AG20443 (cell line): ENCODE results near the gene SCG2.
A peak's percentile ranks its signal among the peaks of the same experiment; 100 is the strongest.

Source experiments
- DNase-seq: peaks from one replicate; pipeline ENCODE4 v3.0.0; 2012; ENCODE audit warnings: low spot score, mixed read lengths

Gene SCG2

GRCh38 chr2:223570784-223571183, 31.4 kb downstream of the SCG2 start:
- no peak for DNase-seq

GRCh38 chr2:223566396-223566795, 35.8 kb downstream of the SCG2 start:
- no peak for DNase-seq

DNA sequence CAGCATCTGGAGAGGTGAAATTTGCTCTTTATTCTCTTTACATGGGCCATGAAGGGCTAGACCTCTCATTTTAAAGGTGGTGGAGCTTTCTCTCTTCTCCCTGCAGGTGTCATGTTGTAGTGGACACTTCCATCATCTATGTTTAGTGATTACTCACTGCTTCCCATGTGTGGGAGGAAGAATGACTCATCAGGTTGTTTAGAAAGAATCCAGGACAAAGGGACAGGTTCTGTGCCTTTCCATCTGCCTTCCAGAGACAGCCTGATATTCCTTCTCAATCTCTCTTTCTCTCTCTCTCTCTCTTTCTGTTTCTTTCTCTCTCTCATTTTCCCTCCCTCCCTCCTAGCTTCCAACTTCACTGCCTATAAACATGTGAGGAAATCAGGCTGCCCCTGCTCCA, 38.7 kb downstream of the SCG2 start:
- peak; percentile 69 for DNase-seq

DNA sequence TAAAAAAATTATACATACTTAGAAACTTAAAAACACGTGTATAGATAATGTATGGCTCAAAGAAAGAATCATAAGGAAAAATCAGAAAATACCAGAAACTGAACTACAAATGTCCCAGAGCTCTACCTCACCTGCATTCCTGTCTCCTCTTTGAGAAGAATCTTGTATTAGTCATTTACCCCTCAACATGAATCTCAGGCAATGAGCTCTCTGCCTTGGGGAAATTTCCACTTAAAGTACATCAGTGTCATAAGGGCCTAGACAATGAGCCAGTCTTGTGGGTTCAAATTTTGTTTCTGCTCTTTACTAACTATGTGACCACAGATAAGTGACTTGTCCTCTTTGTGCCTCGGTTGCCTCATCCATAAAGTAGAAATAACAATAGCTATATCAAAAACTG, 40.1 kb downstream of the SCG2 start:
- no peak for DNase-seq

DNA sequence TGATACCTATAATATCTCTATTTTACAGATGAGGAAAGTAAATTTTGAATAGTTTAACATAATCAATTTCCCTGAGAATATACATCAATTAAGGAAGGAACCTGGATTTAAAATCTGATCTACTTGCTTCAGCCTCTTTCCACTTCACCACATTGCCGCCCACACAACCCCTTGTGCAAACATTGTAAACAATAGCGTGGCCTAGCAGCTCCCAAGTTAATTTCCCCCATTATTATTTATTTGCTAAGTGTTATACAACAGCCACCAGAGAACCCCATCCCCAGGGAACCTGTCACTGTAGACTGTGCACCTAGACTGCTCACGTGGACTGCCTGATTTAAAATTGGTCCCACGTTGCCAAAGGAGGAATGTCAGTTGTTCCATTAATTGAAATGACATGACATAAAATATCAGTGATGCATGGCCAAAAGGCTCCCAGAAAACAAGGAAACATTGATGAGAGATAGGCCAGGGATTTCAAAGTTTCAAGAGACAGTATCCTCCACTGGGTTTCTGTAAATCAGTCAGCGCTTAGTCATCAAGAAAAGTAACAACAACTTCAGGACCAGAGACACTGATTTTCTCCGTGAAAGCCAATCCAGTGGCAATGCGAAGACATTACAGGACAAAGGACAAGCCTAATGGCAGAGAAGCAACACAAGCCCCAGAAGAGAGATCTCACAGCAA, 41.3 kb downstream of the SCG2 start:
- DNase-seq = no peak

- no peak for DNase-seq
Observed at GRCh38 chr2:223558970-223559369, 43.2 kb downstream of the SCG2 start.

DNA sequence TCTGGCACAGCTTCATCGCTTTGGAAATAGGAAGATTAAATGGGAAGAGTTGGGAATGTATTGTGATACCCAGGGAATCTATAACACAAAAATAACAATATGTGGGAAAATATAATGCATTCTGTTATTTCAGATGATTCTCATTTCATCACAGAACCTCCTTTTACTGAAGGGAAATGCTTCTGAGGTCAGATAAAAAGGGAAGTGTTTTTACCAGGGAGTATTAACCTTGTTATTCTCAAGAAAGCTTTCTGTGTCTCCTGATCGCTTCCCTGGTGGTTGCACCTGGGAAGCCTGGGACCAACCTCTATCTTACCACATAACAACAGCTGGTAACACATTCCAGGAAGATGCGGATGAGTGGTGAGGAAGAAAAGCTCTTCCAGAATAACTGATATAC, 47.2 kb downstream of the SCG2 start:
- no peak for DNase-seq

DNA sequence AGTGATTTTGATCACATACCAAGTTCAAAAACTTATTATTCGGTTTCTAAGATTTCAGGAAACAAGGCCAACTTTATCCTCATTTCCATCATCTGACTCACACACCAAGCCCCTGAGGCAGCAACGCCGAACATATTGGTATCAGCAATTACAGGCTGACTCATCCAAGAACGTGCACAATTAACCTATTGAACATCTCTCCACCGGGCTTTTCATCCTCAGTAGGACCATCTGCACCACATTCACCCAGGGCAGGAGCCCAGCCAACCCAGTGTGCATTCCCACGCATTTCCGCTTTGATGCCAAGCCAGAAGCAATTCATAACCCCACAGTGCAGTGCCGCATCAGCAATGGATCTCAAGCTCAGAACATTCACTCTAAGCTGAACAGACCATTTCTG, 52.9 kb downstream of the SCG2 start:
- DNase-seq = peak; percentile 88

DNA sequence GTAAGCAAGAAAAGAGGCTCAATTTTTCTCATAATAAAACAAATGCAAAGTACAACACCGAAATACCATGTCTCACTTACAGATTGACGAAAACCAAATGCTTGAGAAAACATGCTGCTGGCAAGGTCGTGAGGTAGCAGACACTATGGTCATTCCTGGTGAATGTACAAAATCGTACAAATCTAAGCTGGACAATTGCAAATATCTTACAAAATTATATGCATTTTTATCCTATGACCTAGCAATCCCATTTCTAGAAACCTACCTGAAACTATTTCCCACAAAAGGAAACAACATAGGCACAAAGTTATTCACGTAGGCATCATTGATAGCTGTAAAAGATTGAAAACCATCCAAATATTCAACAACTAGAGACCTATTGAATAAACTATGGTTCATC, 54.0 kb downstream of the SCG2 start:
- DNase-seq = no peak
